Measurements from ENCODE around the gene GANC.

- TF ChIP-seq ZBTB21 (CRISPR knock-in tag; IDR thresholded peaks at IDR 0.05; ENCODE audit: borderline replicate concordance), result no peak
- TF ChIP-seq RORB (CRISPR knock-in tag; IDR thresholded peaks at IDR 0.05), result no peak
- TF ChIP-seq ZNF512 (CRISPR knock-in tag; IDR thresholded peaks at IDR 0.05; ENCODE audit: borderline replicate concordance), result no peak
- no peak for TF ChIP-seq ZNF671 (CRISPR knock-in tag; IDR thresholded peaks at IDR 0.05)
- no peak for TF ChIP-seq ESRRA (CRISPR knock-in tag; IDR thresholded peaks at IDR 0.05; ENCODE audit: borderline replicate concordance)
- TF ChIP-seq CTCF (IDR thresholded peaks at IDR 0.05), result no peak
- no peak for TF ChIP-seq ERG (CRISPR knock-in tag; IDR thresholded peaks at IDR 0.05)
These were observed 33.3 kb upstream of the GANC start for GRCh38 chr15:42239528-42240182.

All from WTC11 (cell line).